AG09319 (cell line): ENCODE data around the gene SH3GL2.

Experiments
- DNase-seq: peaks from one replicate; pipeline ENCODE4 v3.0.0-alpha.2; 2010; ENCODE audit warnings: low read depth; ENCODE audit errors: extremely low read depth
- TF ChIP-seq, protein P1 (sequence below): IDR thresholded peaks from 2 replicates; pipeline ENCODE4 v1.5.1; 2011; ENCODE audit warnings: low read depth, mild to moderate bottlenecking, inconsistent platforms, low read length, moderate library complexity

Gene SH3GL2

DNA sequence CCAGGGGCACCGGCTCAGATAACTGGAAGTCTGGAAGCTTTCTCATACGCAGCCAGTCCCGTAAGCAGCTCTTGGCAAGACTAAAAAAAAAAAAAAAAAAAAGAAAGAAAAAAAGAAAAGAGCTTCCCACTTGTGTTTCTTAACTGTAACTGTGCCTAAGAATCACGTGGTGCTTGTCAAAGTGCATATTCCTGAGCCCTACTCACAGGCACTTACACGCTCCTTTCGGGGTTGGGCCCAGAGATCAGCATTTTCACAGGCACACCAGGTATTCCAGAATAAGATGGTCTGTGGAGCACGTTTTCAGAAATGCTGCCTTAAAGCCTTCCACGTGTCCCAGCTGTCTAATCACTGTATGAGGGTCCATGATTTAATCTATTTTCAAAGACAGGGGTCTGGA, 22.6 kb upstream of the SH3GL2 start:
- TF ChIP-seq, protein P1, sequence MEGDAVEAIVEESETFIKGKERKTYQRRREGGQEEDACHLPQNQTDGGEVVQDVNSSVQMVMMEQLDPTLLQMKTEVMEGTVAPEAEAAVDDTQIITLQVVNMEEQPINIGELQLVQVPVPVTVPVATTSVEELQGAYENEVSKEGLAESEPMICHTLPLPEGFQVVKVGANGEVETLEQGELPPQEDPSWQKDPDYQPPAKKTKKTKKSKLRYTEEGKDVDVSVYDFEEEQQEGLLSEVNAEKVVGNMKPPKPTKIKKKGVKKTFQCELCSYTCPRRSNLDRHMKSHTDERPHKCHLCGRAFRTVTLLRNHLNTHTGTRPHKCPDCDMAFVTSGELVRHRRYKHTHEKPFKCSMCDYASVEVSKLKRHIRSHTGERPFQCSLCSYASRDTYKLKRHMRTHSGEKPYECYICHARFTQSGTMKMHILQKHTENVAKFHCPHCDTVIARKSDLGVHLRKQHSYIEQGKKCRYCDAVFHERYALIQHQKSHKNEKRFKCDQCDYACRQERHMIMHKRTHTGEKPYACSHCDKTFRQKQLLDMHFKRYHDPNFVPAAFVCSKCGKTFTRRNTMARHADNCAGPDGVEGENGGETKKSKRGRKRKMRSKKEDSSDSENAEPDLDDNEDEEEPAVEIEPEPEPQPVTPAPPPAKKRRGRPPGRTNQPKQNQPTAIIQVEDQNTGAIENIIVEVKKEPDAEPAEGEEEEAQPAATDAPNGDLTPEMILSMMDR = no peak
- no peak for DNase-seq

DNA sequence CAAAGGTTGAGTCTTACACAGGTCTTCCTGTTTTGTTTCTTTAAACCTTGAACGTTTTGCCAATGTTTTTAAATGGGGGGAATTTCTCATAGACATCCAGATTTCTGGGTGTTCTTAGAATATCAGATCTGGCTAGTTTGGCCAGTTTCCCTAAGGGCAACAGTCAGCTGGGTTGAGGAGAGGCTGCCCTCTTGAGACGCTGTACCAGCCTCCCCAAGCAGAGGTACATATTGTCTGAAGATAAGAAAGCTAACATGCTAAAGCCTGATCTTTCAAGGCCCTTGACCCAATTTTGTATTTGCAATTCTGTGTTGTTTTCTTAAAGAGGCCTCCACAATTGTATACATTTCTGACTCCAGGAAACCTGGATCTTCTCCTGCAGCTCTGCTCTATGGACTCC, 21.9 kb upstream of the SH3GL2 start:
- TF ChIP-seq, protein P1 = no peak
- DNase-seq = no peak

DNA sequence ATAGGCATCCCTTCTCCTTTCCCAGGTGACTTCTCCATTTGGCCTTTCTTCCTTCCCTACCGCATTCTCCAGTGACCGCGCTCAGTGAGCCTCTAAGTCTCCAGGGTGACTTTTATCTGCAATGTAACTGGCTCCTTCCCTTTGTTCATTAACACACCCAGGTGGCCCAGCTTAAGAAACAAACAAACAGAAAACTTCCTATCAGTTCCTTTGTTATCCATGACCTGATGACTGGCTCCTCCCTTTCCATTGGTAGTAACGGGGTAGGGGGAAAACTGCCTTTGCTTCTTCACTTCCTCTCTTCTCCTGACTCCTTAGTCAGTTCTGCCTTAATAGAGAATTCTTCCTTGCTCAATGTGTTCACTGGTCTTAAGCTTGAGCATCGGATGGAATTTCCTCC, 7.0 kb upstream of the SH3GL2 start:
- no peak for DNase-seq
- TF ChIP-seq, protein P1 = no peak

DNA sequence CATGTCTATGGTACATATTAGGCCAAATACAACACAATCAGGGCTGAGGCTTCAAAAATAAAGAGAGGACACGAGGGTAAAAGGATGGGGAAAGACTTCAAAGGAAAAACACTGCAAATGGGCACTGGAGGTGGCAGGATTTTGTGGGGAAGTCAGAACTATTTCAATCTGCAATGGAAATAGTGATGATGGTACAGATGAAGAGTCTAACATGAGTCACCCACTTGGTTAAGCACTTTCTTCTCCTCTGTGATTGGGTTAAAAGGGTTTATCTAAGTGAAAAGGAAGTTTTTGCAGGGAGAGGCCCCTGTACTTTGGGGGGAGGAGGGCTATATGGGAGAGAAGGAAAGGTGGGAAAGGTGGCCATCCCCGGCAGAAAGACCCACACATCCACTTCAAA, 4.5 kb upstream of the SH3GL2 start:
- DNase-seq = no peak
- TF ChIP-seq, protein P1 = no peak

DNA sequence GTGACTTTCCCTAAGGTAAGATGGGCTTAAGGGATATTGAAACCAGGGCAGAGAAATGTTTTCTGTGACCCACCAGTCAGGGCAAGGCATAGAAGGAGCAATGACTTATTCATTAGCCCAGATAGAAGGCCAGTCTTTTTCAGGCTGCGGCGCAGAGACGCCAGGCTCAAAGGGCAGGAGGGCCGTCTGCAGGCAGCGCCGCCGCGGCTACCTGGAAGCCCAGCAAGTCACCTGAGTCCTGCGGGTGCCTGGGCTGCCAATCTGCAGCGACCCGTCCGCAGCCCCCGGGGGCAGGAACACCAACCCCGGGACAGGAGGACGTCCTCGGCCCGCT, 322 bp upstream of the SH3GL2 start:
- TF ChIP-seq, protein P1 = no peak
- DNase-seq = no peak

DNA sequence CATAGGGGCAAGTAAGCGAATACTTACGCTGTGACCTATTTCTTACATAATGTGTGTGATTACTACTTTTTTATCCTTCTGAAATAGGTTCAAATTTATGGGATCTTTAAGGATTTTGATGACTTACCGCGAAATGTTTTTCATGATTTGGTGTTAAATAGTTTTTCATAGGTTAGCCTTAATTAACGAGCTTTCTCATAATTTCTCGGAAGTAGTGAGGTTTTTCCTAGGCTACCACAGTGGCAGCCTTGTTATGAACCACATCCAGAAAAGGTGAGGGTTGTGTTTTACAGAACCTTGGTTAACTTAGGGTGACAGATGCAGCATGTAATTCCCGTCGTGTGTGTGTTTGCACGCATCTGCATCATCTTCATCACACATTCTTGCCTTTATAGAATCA, 1.3 kb downstream of the SH3GL2 start:
- TF ChIP-seq, protein P1 = no peak
- DNase-seq = no peak

DNA sequence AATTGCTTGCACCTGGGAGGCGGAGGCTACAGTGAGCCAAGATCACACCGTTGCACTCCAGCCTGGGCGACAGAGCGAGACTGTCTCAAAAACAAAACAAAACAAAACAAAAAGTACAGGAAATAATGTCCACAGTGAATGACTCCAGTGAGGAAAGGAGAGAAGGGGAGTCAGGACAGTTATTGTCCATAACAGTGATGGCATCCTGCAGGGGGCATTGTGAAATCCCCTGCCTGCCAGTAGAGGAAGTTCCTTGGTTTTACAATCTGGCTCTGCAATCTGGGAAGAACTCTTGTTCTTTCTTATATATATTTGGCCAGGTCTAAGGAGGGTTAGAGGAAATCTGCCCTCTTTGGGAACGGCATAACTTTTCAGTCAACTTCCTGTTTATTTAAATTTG, 8.2 kb downstream of the SH3GL2 start:
- DNase-seq = no peak
- TF ChIP-seq, protein P1 = no peak
